GM12878 (cell line): ENCODE data around the gene SF1. TPM values are rescaled to one million over a fixed set of nuclear protein-coding genes. Genes with fewer than 3 reads are reported as not detected.
A peak's percentile ranks its signal among the peaks of the same experiment; 100 is the strongest.

Source experiments
- ATAC-seq: fragments of 200-7000 bp; cut with Tn5 transposase; 3 replicates; pipeline ENCODE4 v1.9.1; 2020; ENCODE audit warnings: mild to moderate bottlenecking, moderate library complexity
- BruUV-seq: library from RNA; stranded (reverse); fragments of 400-500 nt; replicated peaks from 2 replicates; lab custom pipeline; 2021; lab: Mats Ljungman, UMichigan
- CTCF ChIA-PET: fragments of 300-600 bp; sonication (Branson Sonifier 250); formaldehyde crosslinking; extraction: SDS; loops from one replicate; lab custom pipeline; 2021; ENCODE audit warnings: inconsistent platforms; lab: Yijun Ruan, JAX
- POLR2A ChIA-PET: fragments of 350-600 bp; formaldehyde crosslinking; extraction: SDS; loops from one replicate; lab custom pipeline; 2021; ENCODE audit warnings: inconsistent platforms; lab: Charles Lee
- RAD21 ChIA-PET: fragments of 300-600 bp; sonication (Branson Sonifier 250); formaldehyde crosslinking; loops from one replicate; lab custom pipeline; 2023; ENCODE audit warnings: antibody characterized with exemption; ENCODE audit not compliant: unreplicated experiment; lab: Charles Lee
- SMC1A ChIA-PET: fragments of 300-600 bp; sonication (Branson Sonifier 250); formaldehyde crosslinking; loops from one replicate; lab custom pipeline; 2023; ENCODE audit not compliant: unreplicated experiment, uncharacterized antibody; lab: Charles Lee
- DNase-seq: peaks from one replicate; pipeline ENCODE4 v3.0.0-alpha.2; 2011; ENCODE audit warnings: low read depth, low spot score
- FAIRE-seq: peaks from 3 replicates; lab custom pipeline; 2011; peaks lifted over from hg19 to GRCh38; lab: Jason Lieb, UNC
- H2AFZ ChIP-seq: 2 replicates; pipeline ENCODE4 v1.6.0; 2011; ENCODE audit warnings: low read depth, low read length, control low read depth; ENCODE audit not compliant: control insufficient read depth
- H3K27ac ChIP-seq: 2 replicates; pipeline ENCODE4 v1.5.1; 2011; ENCODE audit warnings: control low read depth; ENCODE audit not compliant: control insufficient read depth, insufficient read depth
- H3K27me3 ChIP-seq, 2 experiments: replicated peaks in 1 of 2; 2 replicates each; pipeline versions ENCODE4 v1.6.0 to v1.6.1; 2011; ENCODE audit warnings: low read length in 1 of 2; ENCODE audit not compliant: control insufficient read depth in 2 of 2, insufficient read depth in 2 of 2
- H3K36me3 ChIP-seq, 2 experiments: 2 replicates each; pipeline ENCODE4 v1.5.1; 2011; ENCODE audit warnings: low read length in 1 of 2; ENCODE audit not compliant: control insufficient read depth in 2 of 2, insufficient read depth in 2 of 2
- H3K4me1 ChIP-seq: 2 replicates; pipeline ENCODE4 v1.6.1; 2011; ENCODE audit warnings: mild to moderate bottlenecking, low read length, moderate library complexity, mixed read lengths; ENCODE audit not compliant: control insufficient read depth, insufficient read depth
- H3K4me2 ChIP-seq: 2 replicates; pipeline ENCODE4 v1.6.0; 2011; ENCODE audit warnings: control low read depth; ENCODE audit not compliant: control insufficient read depth, insufficient read depth
- H3K4me3 ChIP-seq: fragments of 200-600 bp; sonication (generic); 2 replicates; pipeline ENCODE4 v1.5.1; 2016
- H3K79me2 ChIP-seq: 2 replicates; pipeline ENCODE4 v1.6.0; 2011; ENCODE audit warnings: low read length; ENCODE audit not compliant: control insufficient read depth, insufficient read depth
- H3K9ac ChIP-seq: 2 replicates; pipeline ENCODE4 v1.8.0; 2011; ENCODE audit warnings: low read length, control low read depth, mixed read lengths; ENCODE audit not compliant: control insufficient read depth, insufficient read depth
- H3K9me3 ChIP-seq: replicated peaks from 3 replicates; pipeline ENCODE4 v1.5.1; 2011; ENCODE audit warnings: mild to moderate bottlenecking, low read length; ENCODE audit not compliant: control insufficient read depth, insufficient read depth
- H4K20me1 ChIP-seq: 2 replicates; pipeline ENCODE4 v1.6.0; 2011; ENCODE audit not compliant: control insufficient read depth, insufficient read depth
- ATF7 ChIP-seq: fragments of 450-650 bp; IDR thresholded peaks from 2 replicates; pipeline ENCODE4 v1.6.1; 2016; ENCODE audit warnings: low read depth, mild to moderate bottlenecking
- CHD4 ChIP-seq: fragments of 200-600 bp; sonication (generic); IDR thresholded peaks from 2 replicates; pipeline ENCODE4 v1.6.1; 2016; ENCODE audit warnings: mild to moderate bottlenecking
- CREM ChIP-seq: IDR thresholded peaks from 2 replicates; pipeline ENCODE4 v1.6.1; 2014; ENCODE audit warnings: antibody characterized with exemption, low read depth
- POLR2AphosphoS2 ChIP-seq: IDR thresholded peaks from 2 replicates; pipeline ENCODE4 v1.6.1; 2011; ENCODE audit warnings: low read depth, mild to moderate bottlenecking, low read length, improper control_type of control experiment, moderate library complexity
- SREBF1 ChIP-seq: IDR thresholded peaks from 2 replicates; pipeline ENCODE4 v1.6.1; 2012; ENCODE audit warnings: mild to moderate bottlenecking, low read length
- TCF12 ChIP-seq: IDR thresholded peaks from 2 replicates; pipeline ENCODE4 v1.6.1; 2011; ENCODE audit warnings: low read depth, mild to moderate bottlenecking, low read length
- ZBED1 ChIP-seq: IDR thresholded peaks from 2 replicates; pipeline ENCODE4 v1.6.1; 2016; ENCODE audit warnings: borderline replicate concordance
- ZSCAN29 ChIP-seq: fragments of 450-650 bp; IDR thresholded peaks from 2 replicates; pipeline ENCODE4 v1.6.1; 2017; ENCODE audit warnings: mild to moderate bottlenecking, moderate library complexity
- WGBS: methylation state at CpG from one replicate; pipeline ENCODE4 v1.1.6; 2016; ENCODE audit warnings: low lambda C conversion rate; ENCODE audit not compliant: insufficient replicate concordance, insufficient coverage; ENCODE audit errors: missing lambda C conversion rate; 5-methylcytosine and 5-hydroxymethylcytosine counted together
- in situ Hi-C: fragments of 300-500 bp; cut with MboI; formaldehyde crosslinking; loops from 9 replicates; pipeline ENCODE4 v1.14.3; 2018; ENCODE audit warnings: mixed read lengths
- intact Hi-C: fragments of 100-400 bp; cut with micrococcal nuclease; formaldehyde crosslinking; loops from one replicate; pipeline ENCODE4 v1.14.2; 2022; ENCODE audit not compliant: unreplicated experiment
- polyA plus RNA-seq, 11 experiments: library from polyadenylated mRNA; depleted of rRNA in 4 of 11; unstranded in 6 of 11; stranded (reverse) in 5 of 11; fragments of >200 nt; fragmentation: Nextera tagmentation in 4 of 11; fragmentation: Illumina TruSeq in 1 of 11; extraction: Ambion mirVana in 4 of 11; extraction: Trizol in 1 of 11; gene quantifications; 1 replicate in 1 of 11; 2 replicates in 10 of 11; pipeline versions ENCODE4 v1.2.1 to v1.2.3, GENCODE V29; 2011 to 2016; ENCODE audit warnings: inconsistent platforms in 2 of 11, missing spikeins in 2 of 11, low read depth in 1 of 11
- total RNA-seq, 4 experiments: library from RNA; depleted of rRNA in 3 of 4; stranded (reverse); fragments of >200 nt in 3 of 4; fragmentation: Illumina TruSeq in 1 of 4; extraction: Trizol in 1 of 4; gene quantifications; 2 replicates each; pipeline versions ENCODE4 v1.2.1 to v1.2.3, GENCODE V29; 2013 to 2021
- TF ChIP-seq, protein P1 (sequence below): fragments of 450-650 bp; IDR thresholded peaks from 2 replicates; pipeline ENCODE4 v1.6.1; 2016; ENCODE audit warnings: mild to moderate bottlenecking
- TF ChIP-seq, protein P2 (sequence below): IDR thresholded peaks from 2 replicates; pipeline ENCODE4 v1.6.1; 2012; ENCODE audit warnings: low read length, inconsistent platforms
- TF ChIP-seq, protein P3 (sequence below): IDR thresholded peaks from 2 replicates; pipeline ENCODE4 v1.6.1; 2012; ENCODE audit warnings: mild to moderate bottlenecking, low read depth, low read length
- TF ChIP-seq, protein P4 (sequence below): fragments of 450-650 bp; formaldehyde crosslinking; IDR thresholded peaks from 2 replicates; pipeline ENCODE4 v1.4.0; 2022; ENCODE audit warnings: mild to moderate bottlenecking, moderate library complexity
- TF ChIP-seq, protein P5 (sequence below): IDR thresholded peaks from 2 replicates; pipeline ENCODE4 v1.6.1; 2012; ENCODE audit warnings: low read depth, low read length, improper control_type of control experiment

Gene SF1
- total and polyA plus RNA-seq, 10 of the 15 experiments (the other 5 are each of a cell fraction or from before 2014, with no cell fraction given) = 13.6 to 337 (median 103) TPM

DNA sequence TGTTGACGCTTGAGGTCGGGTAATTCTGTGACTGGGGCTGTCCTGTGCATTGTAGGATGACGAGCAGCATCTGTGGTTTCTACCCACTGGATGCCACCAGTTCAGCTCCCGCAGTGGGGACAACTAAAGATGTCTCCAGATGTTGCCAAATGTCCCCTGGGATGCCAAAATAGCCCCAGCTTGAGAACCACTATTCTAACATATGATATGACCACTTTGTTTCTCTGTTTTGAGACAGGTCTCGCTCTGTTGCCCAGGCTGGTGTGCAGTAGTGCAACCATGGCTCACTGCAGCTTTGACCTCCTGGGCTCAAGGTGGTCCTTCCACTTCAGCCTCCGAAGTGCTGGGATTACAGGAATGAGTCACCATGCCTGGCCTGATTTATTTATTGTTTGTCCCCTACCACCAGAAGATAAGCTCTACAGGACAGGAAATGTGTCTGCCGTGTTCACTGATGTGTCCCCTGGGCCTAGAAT is 36.4 kb upstream of the SF1 start:
- CTCF ChIA-PET = interaction anchor here (0.9 to 4.4 kb wide), 4 partner anchors 29 to 198 kb away, joined by 3 to 19 read pairs (median 4); no protein-coding TSS in a partner anchor
- WGBS = 0% methylated on average over 7 of the region's 7 CpGs
- TF ChIP-seq TCF12 (peak; percentile 18; the same call in 1 of the 2 replicates), CREM (peak; percentile 14; the same call in 1 of the 2 replicates), ZBED1 (no peak), POLR2AphosphoS2 (no peak), SREBF1 (no peak), ZSCAN29 (no peak), CHD4 (no peak), ATF7 (0 out of 2 replicates have a peak, but pooled peaks have one; percentile 23)
- TF ChIP-seq, protein P1, sequence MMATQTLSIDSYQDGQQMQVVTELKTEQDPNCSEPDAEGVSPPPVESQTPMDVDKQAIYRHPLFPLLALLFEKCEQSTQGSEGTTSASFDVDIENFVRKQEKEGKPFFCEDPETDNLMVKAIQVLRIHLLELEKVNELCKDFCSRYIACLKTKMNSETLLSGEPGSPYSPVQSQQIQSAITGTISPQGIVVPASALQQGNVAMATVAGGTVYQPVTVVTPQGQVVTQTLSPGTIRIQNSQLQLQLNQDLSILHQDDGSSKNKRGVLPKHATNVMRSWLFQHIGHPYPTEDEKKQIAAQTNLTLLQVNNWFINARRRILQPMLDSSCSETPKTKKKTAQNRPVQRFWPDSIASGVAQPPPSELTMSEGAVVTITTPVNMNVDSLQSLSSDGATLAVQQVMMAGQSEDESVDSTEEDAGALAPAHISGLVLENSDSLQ = no peak
- TF ChIP-seq, protein P2, sequence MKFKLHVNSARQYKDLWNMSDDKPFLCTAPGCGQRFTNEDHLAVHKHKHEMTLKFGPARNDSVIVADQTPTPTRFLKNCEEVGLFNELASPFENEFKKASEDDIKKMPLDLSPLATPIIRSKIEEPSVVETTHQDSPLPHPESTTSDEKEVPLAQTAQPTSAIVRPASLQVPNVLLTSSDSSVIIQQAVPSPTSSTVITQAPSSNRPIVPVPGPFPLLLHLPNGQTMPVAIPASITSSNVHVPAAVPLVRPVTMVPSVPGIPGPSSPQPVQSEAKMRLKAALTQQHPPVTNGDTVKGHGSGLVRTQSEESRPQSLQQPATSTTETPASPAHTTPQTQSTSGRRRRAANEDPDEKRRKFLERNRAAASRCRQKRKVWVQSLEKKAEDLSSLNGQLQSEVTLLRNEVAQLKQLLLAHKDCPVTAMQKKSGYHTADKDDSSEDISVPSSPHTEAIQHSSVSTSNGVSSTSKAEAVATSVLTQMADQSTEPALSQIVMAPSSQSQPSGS = peak; percentile 31
- TF ChIP-seq, protein P3, sequence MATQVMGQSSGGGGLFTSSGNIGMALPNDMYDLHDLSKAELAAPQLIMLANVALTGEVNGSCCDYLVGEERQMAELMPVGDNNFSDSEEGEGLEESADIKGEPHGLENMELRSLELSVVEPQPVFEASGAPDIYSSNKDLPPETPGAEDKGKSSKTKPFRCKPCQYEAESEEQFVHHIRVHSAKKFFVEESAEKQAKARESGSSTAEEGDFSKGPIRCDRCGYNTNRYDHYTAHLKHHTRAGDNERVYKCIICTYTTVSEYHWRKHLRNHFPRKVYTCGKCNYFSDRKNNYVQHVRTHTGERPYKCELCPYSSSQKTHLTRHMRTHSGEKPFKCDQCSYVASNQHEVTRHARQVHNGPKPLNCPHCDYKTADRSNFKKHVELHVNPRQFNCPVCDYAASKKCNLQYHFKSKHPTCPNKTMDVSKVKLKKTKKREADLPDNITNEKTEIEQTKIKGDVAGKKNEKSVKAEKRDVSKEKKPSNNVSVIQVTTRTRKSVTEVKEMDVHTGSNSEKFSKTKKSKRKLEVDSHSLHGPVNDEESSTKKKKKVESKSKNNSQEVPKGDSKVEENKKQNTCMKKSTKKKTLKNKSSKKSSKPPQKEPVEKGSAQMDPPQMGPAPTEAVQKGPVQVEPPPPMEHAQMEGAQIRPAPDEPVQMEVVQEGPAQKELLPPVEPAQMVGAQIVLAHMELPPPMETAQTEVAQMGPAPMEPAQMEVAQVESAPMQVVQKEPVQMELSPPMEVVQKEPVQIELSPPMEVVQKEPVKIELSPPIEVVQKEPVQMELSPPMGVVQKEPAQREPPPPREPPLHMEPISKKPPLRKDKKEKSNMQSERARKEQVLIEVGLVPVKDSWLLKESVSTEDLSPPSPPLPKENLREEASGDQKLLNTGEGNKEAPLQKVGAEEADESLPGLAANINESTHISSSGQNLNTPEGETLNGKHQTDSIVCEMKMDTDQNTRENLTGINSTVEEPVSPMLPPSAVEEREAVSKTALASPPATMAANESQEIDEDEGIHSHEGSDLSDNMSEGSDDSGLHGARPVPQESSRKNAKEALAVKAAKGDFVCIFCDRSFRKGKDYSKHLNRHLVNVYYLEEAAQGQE = no peak
- TF ChIP-seq, protein P4, sequence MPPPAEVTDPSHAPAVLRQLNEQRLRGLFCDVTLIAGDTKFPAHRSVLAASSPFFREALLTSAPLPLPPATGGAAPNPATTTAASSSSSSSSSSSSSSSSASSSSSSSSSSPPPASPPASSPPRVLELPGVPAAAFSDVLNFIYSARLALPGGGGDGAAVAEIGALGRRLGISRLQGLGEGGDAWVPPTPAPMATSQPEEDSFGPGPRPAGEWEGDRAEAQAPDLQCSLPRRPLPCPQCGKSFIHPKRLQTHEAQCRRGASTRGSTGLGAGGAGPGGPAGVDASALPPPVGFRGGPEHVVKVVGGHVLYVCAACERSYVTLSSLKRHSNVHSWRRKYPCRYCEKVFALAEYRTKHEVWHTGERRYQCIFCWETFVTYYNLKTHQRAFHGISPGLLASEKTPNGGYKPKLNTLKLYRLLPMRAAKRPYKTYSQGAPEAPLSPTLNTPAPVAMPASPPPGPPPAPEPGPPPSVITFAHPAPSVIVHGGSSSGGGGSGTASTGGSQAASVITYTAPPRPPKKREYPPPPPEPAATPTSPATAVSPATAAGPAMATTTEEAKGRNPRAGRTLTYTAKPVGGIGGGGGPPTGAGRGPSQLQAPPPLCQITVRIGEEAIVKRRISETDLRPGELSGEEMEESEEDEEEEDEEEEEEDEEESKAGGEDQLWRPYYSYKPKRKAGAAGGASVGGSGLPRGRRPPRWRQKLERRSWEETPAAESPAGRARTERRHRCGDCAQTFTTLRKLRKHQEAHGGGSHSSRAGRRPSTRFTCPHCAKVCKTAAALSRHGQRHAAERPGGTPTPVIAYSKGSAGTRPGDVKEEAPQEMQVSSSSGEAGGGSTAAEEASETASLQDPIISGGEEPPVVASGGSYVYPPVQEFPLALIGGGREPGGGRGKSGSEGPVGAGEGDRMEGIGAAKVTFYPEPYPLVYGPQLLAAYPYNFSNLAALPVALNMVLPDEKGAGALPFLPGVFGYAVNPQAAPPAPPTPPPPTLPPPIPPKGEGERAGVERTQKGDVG (CRISPR knock-in tag) = no peak
- TF ChIP-seq, protein P5, sequence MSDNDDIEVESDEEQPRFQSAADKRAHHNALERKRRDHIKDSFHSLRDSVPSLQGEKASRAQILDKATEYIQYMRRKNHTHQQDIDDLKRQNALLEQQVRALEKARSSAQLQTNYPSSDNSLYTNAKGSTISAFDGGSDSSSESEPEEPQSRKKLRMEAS = no peak

More for the DNA sequence above, 36.4 kb upstream of the SF1 start:
- FAIRE-seq (peak; percentile 96), DNase-seq (peak; percentile 94), ATAC-seq (peak; percentile 73)
- H3K9ac ChIP-seq = no peak overlapping the region
- no peaks in the 10 kb centered on the region for H3K36me3 ChIP-seq
- H4K20me1 ChIP-seq = no peaks in the 10 kb centered on the region
- in situ Hi-C loops (no loop called here), intact Hi-C loops (loop anchor here (2.0 kb wide), 1 partner anchor 72 kb away; no protein-coding TSS in a partner anchor)
- BruUV-seq = no TSS peak
- H3K27me3 ChIP-seq = no peaks in the 10 kb centered on the region
- H3K79me2 ChIP-seq = no peaks in the 10 kb centered on the region; the same call in 1 of the 2 replicates
- RAD21 ChIA-PET = interaction anchor here (1.2 kb wide), 1 partner anchor 33 kb away, joined by 3 read pairs; no protein-coding TSS in a partner anchor
- SMC1A ChIA-PET = interaction anchor here (0.6 to 0.9 kb wide), 3 partner anchors 17 to 69 kb away, joined by 3 to 4 read pairs (median 3); no protein-coding TSS in a partner anchor
- H3K9me3 ChIP-seq = no peaks in the 10 kb centered on the region
- no peak overlapping the region for H3K27ac ChIP-seq
- POLR2A ChIA-PET = interaction anchor here (0.6 to 2.0 kb wide), 2 partner anchors 36 to 65 kb away, joined by 3 to 7 read pairs; partner anchors contain the start of gene SF1
- peaks cover 18% of the 10 kb centered on the region for H3K4me1 ChIP-seq
- H2AFZ ChIP-seq = peak overlapping the region; percentile 10; the same call in 1 of the 2 replicates
- 0 out of 2 replicates have a peak overlapping the region, but pooled peaks have one; percentile 11 for H3K4me2 ChIP-seq
- no peak overlapping the region for H3K4me3 ChIP-seq
